Islet of Langerhans (tissue), 1 donor: ENCODE data around the gene GFRA1.
A peak's percentile ranks its signal among the peaks of the same experiment; 100 is the strongest.
"Not testable (repeated sequence)": the region's sequence is repeated elsewhere in the genome, so short reads cannot be mapped to it uniquely, and the experiment has no call there.

Experiments used
- FAIRE-seq: peaks from one replicate; lab custom pipeline; 2011; peaks lifted over from hg19 to GRCh38; lab: Jason Lieb, UNC

The GFRA1 gene

GRCh38 chr10:116195583-116195982, 77.4 kb downstream of the GFRA1 start:
- no peak for FAIRE-seq

GRCh38 chr10:116195039-116195438, 78.0 kb downstream of the GFRA1 start:
- no peak for FAIRE-seq

DNA sequence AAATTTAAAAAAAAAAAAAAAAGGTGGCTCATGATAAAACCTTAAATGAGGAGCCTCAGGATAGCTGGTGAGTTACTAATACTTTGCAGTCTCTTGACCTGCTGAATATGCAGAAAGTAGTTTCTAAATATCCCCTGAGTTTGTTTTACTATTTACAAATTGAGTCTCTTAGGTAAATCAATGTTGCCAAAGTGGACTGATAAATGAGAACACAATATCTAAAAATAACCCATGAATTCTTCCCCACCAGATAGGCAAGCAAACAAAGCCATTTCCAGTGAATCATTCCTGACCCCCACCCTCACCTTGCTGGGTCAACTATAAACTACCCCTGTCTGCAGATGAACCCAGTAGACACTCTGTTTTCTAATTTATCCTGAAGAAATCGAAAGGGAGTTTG, 78.9 kb downstream of the GFRA1 start:
- FAIRE-seq = no peak

GRCh38 chr10:116190883-116191282, 82.1 kb downstream of the GFRA1 start:
- peak; percentile 24 for FAIRE-seq

DNA sequence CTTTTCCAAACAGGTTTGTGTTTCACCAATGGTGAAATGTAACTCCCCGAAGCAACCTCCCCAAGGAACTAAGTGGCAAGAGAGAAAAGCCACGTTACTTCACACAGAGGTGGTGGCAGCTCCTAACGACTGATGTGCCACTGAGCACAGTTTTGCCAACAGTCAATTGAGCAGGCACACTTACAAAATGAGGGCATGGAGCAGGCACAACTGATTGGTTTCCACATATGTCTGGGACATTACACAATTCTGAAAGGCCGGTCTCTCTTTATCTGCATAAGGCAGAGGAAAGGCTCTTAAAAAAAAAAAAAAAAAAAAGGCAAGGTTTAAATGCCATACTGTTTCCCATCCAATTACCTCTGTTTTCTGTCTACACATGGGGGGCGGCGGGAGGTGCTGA, 86.7 kb downstream of the GFRA1 start:
- FAIRE-seq = no peak

DNA sequence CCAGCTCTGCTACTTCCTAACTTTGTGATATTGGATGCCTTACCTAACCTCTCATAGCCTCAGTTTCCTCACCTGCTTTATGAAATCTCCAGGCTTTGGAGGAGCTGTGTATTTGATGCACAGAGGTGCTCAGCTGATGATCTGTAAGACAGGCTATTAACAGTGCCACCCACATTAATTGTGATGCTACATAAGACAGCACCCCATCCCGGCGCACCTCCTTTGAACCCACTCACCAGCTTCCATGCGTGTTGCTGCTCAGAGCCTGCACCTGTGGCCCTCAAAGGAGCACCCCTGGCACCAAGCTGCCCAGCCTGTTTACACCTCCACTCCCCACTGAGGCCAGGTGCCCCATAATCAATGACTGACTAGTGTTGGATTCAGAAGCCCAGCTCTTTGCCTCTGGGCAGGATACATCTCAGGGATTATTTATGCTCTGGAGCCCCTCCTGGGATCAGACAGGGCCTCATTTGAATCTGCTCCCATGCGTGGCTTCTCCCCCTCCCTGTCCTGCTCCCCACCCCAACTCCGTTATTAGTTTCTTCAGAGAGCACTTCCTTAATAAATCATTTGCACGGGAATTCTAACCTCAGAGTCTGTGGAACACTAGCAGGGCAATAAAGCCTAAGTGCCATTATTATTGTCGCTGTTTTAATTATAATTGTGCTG, 87.7 kb downstream of the GFRA1 start:
- FAIRE-seq = no peak

- no peak for FAIRE-seq
Observed at GRCh38 chr10:116184512-116184794, 88.6 kb downstream of the GFRA1 start.

- FAIRE-seq = no peak
Observed at GRCh38 chr10:116183733-116184511, 89.1 kb downstream of the GFRA1 start.

DNA sequence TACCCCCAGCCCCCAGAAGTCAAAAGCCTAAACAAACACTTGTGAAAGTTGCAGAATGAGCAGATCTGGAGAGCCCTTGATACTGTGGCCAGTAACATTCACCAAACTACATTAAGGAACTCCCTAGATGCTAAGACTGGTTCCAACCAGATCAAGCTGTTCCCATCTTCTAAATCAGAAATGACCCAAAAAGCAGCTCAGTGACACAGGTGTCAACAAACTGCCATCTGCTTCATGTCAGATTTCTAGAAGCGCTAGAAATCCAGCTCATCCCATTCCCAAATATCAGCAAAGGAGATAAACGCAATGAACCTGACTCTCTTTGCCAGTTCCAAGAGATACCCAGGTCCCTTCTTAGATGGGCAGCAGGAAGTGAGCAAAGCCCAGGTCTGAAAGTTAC, 90.6 kb downstream of the GFRA1 start:
- no peak for FAIRE-seq

GRCh38 chr10:116178086-116178605, 94.9 kb downstream of the GFRA1 start:
- no peak for FAIRE-seq

- FAIRE-seq = no peak
Observed at GRCh38 chr10:116175231-116175630, 97.8 kb downstream of the GFRA1 start.

DNA sequence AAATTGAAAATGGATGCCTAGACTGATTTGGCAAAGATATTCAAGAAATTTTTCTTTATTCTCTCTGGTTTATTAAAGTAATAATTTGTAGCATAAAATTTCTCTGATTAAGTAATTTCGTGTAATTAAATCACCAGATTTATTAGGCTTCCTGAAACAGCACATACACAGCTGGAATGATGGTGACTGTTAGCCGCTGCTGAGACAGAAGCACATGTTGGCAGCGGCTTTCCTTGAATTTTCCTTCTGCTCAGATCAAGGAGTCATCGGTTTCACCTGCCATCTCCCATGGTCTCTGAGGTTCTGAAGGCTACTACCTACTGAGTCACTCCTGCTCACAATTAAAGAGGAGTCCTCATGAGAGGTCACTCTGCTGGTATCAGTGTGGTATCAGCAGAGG, 101.5 kb downstream of the GFRA1 start:
- FAIRE-seq = no peak

- no peak for FAIRE-seq
Observed at GRCh38 chr10:116170815-116171250, 102.2 kb downstream of the GFRA1 start.

GRCh38 chr10:116169782-116170445, 103.1 kb downstream of the GFRA1 start:
- no peak for FAIRE-seq

- no peak for FAIRE-seq
Observed at GRCh38 chr10:116168745-116169144, 104.3 kb downstream of the GFRA1 start.

DNA sequence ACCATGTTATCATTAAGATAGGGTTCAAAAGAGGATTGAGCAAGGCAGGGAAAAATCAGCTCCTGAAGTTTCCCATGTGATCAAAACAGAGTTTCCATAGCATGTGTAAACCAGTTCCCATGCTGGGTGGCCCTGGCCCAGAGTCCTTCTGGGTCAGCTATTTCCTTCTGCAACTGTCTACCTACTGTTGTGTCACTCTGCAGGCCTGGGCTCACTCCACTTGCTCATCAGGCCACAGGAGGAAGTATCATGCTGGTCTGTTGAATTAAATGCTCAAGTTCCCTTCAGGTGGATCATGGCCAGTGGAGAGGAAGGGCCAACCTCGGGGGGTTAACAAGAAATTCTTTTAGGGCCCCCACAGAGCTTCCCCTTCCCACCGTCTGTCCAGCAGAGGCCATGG, 104.7 kb downstream of the GFRA1 start:
- no peak for FAIRE-seq

- FAIRE-seq = not testable (repeated sequence)
Observed at GRCh38 chr10:116165941-116166340, 107.1 kb downstream of the GFRA1 start.

GRCh38 chr10:116164291-116164690, 108.7 kb downstream of the GFRA1 start:
- FAIRE-seq = no peak

- no peak for FAIRE-seq
Observed at GRCh38 chr10:116163333-116164131, 109.5 kb downstream of the GFRA1 start.

DNA sequence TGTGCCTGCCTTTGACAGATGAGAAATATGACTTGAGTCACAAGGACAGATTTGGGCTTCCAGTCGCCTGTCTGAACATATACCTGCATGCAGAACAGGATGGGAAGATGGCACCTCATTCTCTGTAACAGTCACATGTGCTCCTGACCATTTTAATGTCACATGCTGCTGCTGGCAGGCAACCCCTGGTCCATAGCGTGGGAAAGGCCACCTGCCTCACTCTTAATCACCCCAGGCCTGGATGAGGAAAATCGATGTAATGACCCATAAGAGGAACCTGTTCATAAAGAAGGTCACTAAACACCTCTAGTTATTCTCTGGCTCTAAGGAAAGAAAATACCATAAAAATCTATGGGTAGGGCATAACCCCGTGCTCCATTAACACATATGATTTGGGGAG, 110.2 kb downstream of the GFRA1 start:
- FAIRE-seq = no peak

- no peak for FAIRE-seq
Observed at GRCh38 chr10:116160271-116160670, 112.7 kb downstream of the GFRA1 start.

DNA sequence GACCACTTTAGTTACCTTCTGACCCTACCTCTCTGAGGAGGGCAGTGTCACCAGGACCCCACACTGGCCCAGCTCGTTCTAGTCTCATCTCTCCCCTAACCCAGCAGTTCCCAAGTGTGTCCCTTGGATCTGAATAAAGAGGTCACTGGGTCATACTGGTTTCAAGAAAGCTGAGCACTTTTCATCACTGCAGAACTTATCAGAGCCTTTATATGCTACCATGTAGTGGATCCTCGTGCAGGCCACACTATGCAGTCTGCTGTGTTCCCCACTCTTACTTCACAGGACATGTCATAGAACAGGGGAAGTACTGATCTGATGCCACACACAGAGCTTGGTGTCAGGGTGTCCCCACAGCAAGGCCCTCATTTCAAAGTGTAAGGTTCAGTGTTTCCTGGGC, 113.8 kb downstream of the GFRA1 start:
- no peak for FAIRE-seq

DNA sequence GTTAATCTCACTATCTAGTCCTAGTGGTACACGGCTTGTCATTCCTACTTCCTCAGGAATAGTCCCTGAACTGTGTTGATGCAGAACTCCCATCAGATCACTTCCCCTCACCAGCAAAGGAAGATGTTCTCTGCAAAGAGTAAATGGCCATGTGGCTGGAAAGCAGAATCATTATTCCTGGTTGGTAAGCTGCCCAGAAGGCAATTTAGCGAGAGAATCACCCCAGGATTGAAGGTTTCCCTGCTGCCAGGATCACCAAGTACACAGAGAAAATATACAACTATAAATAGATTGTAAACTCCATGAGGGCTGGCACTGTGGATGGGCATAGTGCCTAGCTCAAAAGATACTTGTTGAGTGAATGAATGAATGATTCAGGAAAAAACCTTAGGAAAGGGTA, 115.0 kb downstream of the GFRA1 start:
- no peak for FAIRE-seq
